Gastroesophageal sphincter (tissue), 4 donors: ENCODE data around the gene CCP110. TPM values are rescaled to one million over a fixed set of nuclear protein-coding genes. Genes with fewer than 3 reads are reported as not detected.

Source experiments
- ATAC-seq: fragments of 150-250 bp; one replicate; pipeline ENCODE4 v1.9.1; 2016; ENCODE audit warnings: mild to moderate bottlenecking, moderate library complexity
- H3K27ac ChIP-seq, 4 donors: fragments of 200-600 bp; sonication (generic) in 3 of 4; 1 replicate in 3 of 4; 2 replicates in 1 of 4; pipeline ENCODE4 v1.5.1; 2016 to 2019
- H3K27me3 ChIP-seq: fragments of 200-600 bp; sonication (generic); one replicate; pipeline ENCODE4 v1.5.1; 2019
- H3K36me3 ChIP-seq, 2 donors: fragments of 200-600 bp; sonication (generic); one replicate each; pipeline ENCODE4 v1.5.1; 2019; ENCODE audit warnings: control low read depth in 1 of 2
- H3K4me1 ChIP-seq, 3 donors: fragments of 200-600 bp; sonication (generic); 1 replicate in 2 of 3; 2 replicates in 1 of 3; pipeline ENCODE4 v1.5.1; 2016 to 2019; ENCODE audit warnings: control low read depth in 2 of 3
- H3K4me3 ChIP-seq, 2 donors: fragments of 200-600 bp; sonication (generic); one replicate each; pipeline ENCODE4 v1.5.1; 2019; ENCODE audit warnings: mild to moderate bottlenecking in 1 of 2, moderate library complexity in 1 of 2
- H3K9me3 ChIP-seq, 3 donors: fragments of 200-600 bp; sonication (generic); one replicate each; pipeline ENCODE4 v1.5.1; 2017 to 2019; ENCODE audit warnings: control low read depth in 2 of 3
- CTCF ChIP-seq, 4 experiments: fragments of 200-600 bp in 2 of 4; fragments of 450-650 bp in 2 of 4; sonication (generic) in 1 of 4; IDR thresholded peaks; one replicate each; pipeline ENCODE4 v1.5.1; 2017 to 2019; ENCODE audit warnings: antibody characterized with exemption in 4 of 4, mild to moderate bottlenecking in 2 of 4, moderate library complexity in 2 of 4
- EP300 ChIP-seq: sonication (generic); formaldehyde crosslinking; IDR thresholded peaks from one replicate; pipeline ENCODE4 v1.6.1; 2017; ENCODE audit warnings: antibody characterized with exemption, mild to moderate bottlenecking
- POLR2A ChIP-seq, 2 donors: fragments of 450-650 bp; IDR thresholded peaks; one replicate each; pipeline ENCODE4 v1.6.1; 2017; ENCODE audit warnings: antibody characterized with exemption in 2 of 2, mild to moderate bottlenecking in 2 of 2, moderate library complexity in 1 of 2
- POLR2AphosphoS5 ChIP-seq: sonication (generic); formaldehyde crosslinking; IDR thresholded peaks from one replicate; pipeline ENCODE4 v1.6.1; 2017; ENCODE audit warnings: antibody characterized with exemption
- WGBS, 2 donors: methylation state at CpG; one replicate each; pipeline ENCODE4 v1.1.5; 2018; ENCODE audit warnings: low coverage in 1 of 2; 5-methylcytosine and 5-hydroxymethylcytosine counted together
- total RNA-seq, 4 donors: library from RNA; depleted of rRNA; stranded (reverse); fragments of >200 nt; gene quantifications; one replicate each; pipeline ENCODE4 v1.1.0, GENCODE V29; 2016

Gene CCP110
- total RNA-seq, 4 donors from 2014 or later, result 15.9 to 19.1 (median 17.5) TPM

- TF ChIP-seq EP300 (no peak), POLR2A (IDR thresholded peaks at IDR 0.05) (no peak), CTCF (IDR thresholded peaks at IDR 0.05) (no peak), POLR2AphosphoS5 (no peak)
- Histone ChIP-seq H3K4me3 (no peak overlapping the region), H3K27ac (no peak overlapping the region), H3K9me3 (no peaks in the 10 kb centered on the region), H3K4me1 (no peaks in the 10 kb centered on the region), H3K36me3 (peaks cover 3 to 90% of the 10 kb centered on the region in 2 donors), H3K27me3 (no peaks in the 10 kb centered on the region)
- ATAC-seq, result no peak
- WGBS, 2 donors, result 90 to 91% methylated on average over 4 of the region's 4 CpGs
Measured at GRCh38 chr16:19506965-19507364, 16.8 kb upstream of the CCP110 start.

GRCh38 chr16:19507867-19508266, 15.9 kb upstream of the CCP110 start:
- no peak for ATAC-seq
- Histone ChIP-seq H3K4me3 (no peak overlapping the region), H3K27ac (no peak overlapping the region), H3K27me3 (no peaks in the 10 kb centered on the region), H3K9me3 (no peaks in the 10 kb centered on the region), H3K36me3 (peaks cover 3 to 83% of the 10 kb centered on the region in 2 donors), H3K4me1 (no peaks in the 10 kb centered on the region)
- TF ChIP-seq EP300 (no peak), POLR2A (IDR thresholded peaks at IDR 0.05) (no peak), CTCF (IDR thresholded peaks at IDR 0.05) (no peak), POLR2AphosphoS5 (no peak)
- WGBS, 2 donors, result 78% methylated on average over 1 of the region's 2 CpGs

- no peaks in the 10 kb centered on the region for H3K27me3 ChIP-seq
- no peaks in the 10 kb centered on the region for H3K4me1 ChIP-seq
- ATAC-seq, result no peak
- TF ChIP-seq EP300, result no peak
- H3K36me3 ChIP-seq, result peaks cover 6 to 74% of the 10 kb centered on the region in 2 donors
- H3K4me3 ChIP-seq, result no peak overlapping the region
- no peaks in the 10 kb centered on the region for H3K9me3 ChIP-seq
- H3K27ac ChIP-seq, result no peak overlapping the region
Measured at GRCh38 chr16:19512297-19512696, 11.4 kb upstream of the CCP110 start.

GRCh38 chr16:19513377-19514053, 10.2 kb upstream of the CCP110 start:
- ATAC-seq, result no peak
- 59 to 94% methylated on average over 2 to 3 of the region's 4 CpGs for WGBS, 2 donors

GRCh38 chr16:19515757-19516156, 8.0 kb upstream of the CCP110 start:
- no peak for ATAC-seq
- Histone ChIP-seq H3K36me3 (peaks cover 6 to 39% of the 10 kb centered on the region in 2 donors), H3K27me3 (no peaks in the 10 kb centered on the region), H3K4me3 (no peak overlapping the region), H3K4me1 (peaks cover 8 to 25% (median 12%) of the 10 kb centered on the region in 3 donors), H3K27ac (no peak overlapping the region), H3K9me3 (no peaks in the 10 kb centered on the region)
- TF ChIP-seq POLR2AphosphoS5 (no peak), POLR2A (IDR thresholded peaks at IDR 0.05) (no peak), CTCF (IDR thresholded peaks at IDR 0.05) (no peak), EP300 (no peak)
- WGBS, 2 donors, result 78 to 84% methylated on average over 2 of the region's 2 CpGs

More at GRCh38 chr16:19513377-19514053, 10.2 kb upstream of the CCP110 start:
- Histone ChIP-seq H3K9me3 (no peaks in the 10 kb centered on the region), H3K36me3 (peaks cover 6 to 62% of the 10 kb centered on the region in 2 donors), H3K27me3 (no peaks in the 10 kb centered on the region), H3K4me3 (no peak overlapping the region), H3K4me1 (peaks cover 0 to 3% (median 0%) of the 10 kb centered on the region in 3 donors), H3K27ac (no peak overlapping the region)
- no peak for TF ChIP-seq POLR2AphosphoS5
- no peak for TF ChIP-seq EP300
- no peak for TF ChIP-seq POLR2A (IDR thresholded peaks at IDR 0.05)
- no peak for TF ChIP-seq CTCF (IDR thresholded peaks at IDR 0.05)
